WI38 (cell line): Measurements from ENCODE around the gene STK33.

Experiments used
- H3K4me3 ChIP-seq: 2 replicates; pipeline ENCODE4 v1.5.1; 2011; ENCODE audit warnings: low read depth, mild to moderate bottlenecking, control low read depth, low read length
- TF ChIP-seq, protein P1 (sequence below): IDR thresholded peaks from 2 replicates; pipeline ENCODE4 v1.5.1; 2012; ENCODE audit warnings: low read depth, mild to moderate bottlenecking, control low read depth, low read length

Gene STK33

DNA sequence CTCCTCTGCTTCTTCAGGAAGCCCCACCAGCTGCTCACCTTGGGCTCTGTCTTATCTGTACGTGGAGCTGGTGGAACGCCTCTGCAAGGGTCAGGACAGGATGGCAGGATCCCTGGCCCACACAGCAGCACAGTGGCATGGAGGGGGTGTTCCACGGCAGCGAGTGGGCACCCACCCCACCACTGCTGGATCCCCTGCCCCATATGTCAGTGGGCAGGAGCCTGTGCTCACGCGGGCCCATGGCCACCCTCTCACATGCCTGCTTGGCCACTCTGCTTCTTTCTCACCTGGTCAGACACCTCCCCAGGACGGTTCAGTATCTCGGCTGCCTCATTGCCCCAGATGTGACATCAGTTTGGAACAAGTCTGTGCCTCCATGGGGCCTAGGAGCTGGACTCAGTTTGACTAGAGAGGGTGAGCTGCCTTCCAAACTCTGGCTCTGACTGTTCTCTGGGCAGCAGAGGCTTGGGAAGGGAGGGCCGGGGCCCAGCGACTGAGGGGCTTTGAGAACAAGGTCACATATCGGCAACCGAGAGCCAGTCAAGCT is 232.3 kb downstream of the STK33 start:
- H3K4me3 ChIP-seq = no peak overlapping the region
- TF ChIP-seq, protein P1, sequence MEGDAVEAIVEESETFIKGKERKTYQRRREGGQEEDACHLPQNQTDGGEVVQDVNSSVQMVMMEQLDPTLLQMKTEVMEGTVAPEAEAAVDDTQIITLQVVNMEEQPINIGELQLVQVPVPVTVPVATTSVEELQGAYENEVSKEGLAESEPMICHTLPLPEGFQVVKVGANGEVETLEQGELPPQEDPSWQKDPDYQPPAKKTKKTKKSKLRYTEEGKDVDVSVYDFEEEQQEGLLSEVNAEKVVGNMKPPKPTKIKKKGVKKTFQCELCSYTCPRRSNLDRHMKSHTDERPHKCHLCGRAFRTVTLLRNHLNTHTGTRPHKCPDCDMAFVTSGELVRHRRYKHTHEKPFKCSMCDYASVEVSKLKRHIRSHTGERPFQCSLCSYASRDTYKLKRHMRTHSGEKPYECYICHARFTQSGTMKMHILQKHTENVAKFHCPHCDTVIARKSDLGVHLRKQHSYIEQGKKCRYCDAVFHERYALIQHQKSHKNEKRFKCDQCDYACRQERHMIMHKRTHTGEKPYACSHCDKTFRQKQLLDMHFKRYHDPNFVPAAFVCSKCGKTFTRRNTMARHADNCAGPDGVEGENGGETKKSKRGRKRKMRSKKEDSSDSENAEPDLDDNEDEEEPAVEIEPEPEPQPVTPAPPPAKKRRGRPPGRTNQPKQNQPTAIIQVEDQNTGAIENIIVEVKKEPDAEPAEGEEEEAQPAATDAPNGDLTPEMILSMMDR = no peak

DNA sequence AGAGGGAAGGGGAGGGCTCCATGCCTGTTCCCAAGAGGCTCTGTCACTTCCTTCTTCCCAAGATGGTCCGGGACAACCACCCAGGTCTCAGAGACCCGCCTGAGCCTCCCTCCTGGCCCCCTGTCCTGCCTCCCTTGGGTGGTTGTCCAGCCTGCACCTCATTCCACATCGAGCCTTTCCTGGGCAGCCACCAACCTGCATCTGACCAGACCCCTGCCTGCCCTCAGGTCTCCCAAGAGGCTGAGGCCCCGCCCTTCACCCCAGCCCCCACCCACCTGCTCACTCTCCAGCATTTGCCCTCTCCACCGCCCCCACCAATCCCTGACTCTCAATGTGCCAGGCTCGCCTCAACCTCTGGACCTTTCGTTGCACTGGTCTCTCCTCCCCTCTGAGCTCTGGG is 232.8 kb downstream of the STK33 start:
- TF ChIP-seq, protein P1 = no peak
- no peak overlapping the region for H3K4me3 ChIP-seq

DNA sequence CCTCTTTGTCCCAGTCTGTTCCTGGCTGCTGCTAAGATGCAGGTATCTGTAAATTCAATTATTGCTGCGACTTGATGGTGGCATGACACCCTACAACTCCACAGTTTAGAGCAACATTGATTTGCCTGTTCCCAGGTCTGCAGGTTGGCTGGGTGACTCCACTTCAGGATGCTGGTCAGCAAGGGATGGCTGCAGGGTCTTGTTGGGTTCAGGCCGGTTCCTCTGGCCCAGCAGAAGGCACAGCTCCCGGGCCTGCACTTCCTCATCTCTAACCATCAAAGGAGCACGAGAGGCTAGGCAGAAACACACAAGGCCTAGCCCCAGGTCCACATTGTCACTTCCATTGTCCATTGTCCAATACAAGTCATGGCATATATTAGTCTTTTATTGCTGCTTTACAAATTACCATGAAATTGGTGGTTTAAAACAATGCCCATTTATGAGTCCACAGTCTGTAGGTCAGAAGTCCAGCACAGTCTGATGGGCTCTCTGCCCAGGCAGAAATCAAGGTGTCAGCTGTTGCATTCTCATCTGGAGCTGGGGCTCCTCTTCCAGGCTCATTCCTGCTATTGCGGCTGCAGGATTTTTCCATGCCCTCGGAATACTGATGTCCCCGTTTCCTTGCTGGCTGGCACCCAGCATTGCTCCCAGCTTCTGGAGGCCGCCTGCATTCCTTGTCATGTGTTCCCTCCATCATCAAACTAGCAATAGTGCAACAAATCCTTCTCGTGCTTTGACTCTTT is 233.8 kb downstream of the STK33 start:
- H3K4me3 ChIP-seq = no peak overlapping the region
- TF ChIP-seq, protein P1 = no peak

DNA sequence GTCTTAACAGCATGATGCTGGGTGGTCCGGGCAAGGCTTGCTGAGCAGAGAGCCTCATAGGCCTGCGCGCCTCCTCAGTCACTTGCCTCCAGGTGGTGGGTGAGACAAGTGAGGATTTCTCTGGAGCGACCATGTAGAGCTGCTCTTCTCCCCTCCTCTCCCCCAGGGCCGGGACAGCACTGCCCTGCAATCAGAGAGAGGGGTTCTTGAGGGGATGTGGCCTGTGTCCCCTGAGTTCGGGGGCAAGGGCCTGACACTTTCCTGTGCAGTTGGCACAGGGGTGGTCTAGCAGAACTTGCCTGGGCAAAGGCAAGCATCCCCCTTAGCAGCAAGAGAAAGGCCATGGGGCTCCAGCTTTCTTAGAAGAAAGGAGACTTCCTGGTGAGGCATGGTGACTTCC is 234.5 kb downstream of the STK33 start:
- H3K4me3 ChIP-seq = no peak overlapping the region
- TF ChIP-seq, protein P1 = no peak

DNA sequence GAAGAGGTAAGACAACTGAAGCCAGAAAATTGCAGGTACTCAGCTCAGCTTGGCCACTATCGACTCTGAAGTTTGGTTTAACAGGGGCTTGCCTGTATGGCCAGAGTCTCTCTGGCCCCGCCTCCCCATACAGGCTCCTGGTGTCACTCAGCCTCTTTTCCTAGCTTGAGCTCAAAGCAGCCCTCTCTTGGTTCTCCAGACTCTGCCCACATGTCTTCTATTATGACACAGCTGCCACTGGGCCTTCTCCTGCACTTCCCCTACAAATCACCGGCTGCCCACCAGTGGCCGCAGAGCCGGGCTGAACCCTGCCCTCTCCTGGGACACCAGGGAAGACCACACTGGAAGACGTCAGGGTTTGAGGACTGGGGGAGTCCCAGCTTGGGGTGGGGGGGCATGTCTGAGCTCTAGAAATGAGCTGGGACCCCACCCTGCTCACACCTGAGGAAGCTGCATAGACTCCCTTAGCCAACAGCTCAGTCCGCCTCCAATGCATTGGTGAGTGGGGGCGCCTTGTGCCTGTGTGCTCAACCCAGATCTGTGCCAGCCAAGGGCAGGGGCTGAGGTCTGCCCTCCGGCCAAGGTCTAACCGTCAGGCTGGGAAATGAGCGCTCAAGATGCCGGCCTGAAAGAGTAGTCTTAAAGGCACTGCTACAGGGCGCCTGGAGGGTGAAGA is 236.0 kb downstream of the STK33 start:
- TF ChIP-seq, protein P1 = no peak
- no peak overlapping the region for H3K4me3 ChIP-seq

DNA sequence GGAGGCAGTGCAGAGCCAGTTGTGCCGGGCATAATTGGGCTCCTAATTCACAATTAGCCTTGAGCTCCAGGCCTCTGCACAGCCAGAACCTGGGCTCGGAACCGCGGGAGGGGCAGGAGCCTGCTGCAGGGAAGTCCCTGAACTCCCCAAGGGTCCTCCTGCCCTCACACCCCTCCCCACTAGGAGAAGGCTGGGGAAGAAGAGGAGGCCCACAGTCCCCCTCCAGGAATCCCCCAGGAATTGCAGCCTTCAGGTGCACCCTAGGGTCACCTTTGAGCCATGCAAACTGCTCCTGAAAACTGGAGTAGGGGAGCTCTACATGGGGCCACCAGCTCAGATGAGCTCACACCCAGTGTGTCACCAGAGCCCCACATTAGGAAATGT is 236.5 kb downstream of the STK33 start:
- TF ChIP-seq, protein P1 = no peak
- no peak overlapping the region for H3K4me3 ChIP-seq

DNA sequence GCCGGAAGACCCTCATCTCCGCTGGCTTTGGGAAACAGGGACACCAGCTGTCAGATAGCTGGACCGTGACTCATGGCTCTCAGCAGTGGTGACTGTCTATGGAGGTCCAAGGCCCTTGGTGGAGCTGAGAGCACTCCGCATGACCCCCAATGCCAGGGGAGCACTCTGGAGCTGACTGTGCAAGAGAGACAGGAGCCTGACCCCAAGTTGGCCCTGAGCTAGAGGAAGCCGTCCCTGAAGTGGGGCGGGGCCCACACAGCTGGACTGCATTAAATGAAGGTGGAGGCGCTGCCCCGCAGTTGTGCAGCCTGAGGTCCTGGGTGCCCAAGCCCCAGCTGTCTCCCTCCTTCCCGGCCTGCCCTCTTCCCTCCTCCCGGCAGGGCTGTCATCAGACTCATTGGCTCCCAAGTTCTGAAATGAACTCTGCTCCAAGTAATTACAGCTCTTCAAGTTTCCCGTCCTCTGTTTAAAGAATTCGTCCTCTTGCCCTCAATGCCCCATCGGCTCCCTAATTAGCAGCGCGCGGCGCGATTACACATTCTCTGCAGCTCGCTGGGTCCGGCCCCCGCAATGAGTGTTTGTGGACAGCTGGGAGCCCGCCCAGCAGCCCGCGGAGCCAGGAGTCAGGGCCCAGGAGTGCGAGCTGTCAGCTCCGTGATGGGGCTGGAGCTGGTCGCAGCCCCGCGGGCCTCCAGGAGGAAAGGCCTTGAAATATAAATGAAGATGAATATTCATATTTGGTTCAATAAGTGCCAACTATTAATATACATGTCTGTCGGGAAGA is 237.1 kb downstream of the STK33 start:
- no peak overlapping the region for H3K4me3 ChIP-seq
- TF ChIP-seq, protein P1 = no peak
